AG10803 (cell line): ENCODE data around the gene TUBAL3.
A peak's percentile ranks its signal among the peaks of the same experiment; 100 is the strongest.

Experiments
- DNase-seq: peaks from one replicate; pipeline ENCODE4 v3.0.0; 2010; ENCODE audit warnings: low read depth
- H3K4me3 ChIP-seq: 2 replicates; pipeline ENCODE4 v1.5.1; 2011; ENCODE audit warnings: mild to moderate bottlenecking, low read length, control low read depth
- CTCF ChIP-seq: conservative IDR thresholded peaks from 2 replicates; pipeline ENCODE4 v1.5.1; 2011; ENCODE audit warnings: mild to moderate bottlenecking, low read length, control low read depth, inconsistent platforms

The TUBAL3 gene

GRCh38 chr10:5354068-5354467 is 50.6 kb downstream of the TUBAL3 start:
- TF ChIP-seq CTCF = no peak
- no peak for DNase-seq
- H3K4me3 ChIP-seq = no peak overlapping the region

GRCh38 chr10:5349362-5349761 is 55.3 kb downstream of the TUBAL3 start:
- TF ChIP-seq CTCF = no peak
- H3K4me3 ChIP-seq = no peak overlapping the region
- DNase-seq = no peak

DNA sequence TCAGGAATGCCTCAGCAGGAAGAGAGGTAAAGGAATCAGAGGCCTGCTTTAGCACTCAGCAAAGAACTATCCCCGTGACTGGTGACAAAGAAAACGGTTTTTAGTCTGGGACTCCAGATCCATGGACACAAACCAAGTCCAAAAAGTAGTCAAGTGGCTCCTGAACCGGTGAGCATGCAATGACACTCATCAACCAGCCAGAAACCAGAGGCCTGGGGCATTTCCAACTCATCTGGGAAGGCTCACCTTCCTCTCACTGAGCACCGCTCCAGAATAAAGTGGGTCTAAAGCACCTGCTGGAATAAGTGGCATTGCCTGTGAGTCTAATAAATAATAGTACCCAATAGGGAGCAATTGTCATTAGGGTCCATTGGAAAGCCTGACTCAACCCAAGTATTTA is 57.7 kb downstream of the TUBAL3 start:
- no peak for DNase-seq
- no peak for TF ChIP-seq CTCF
- H3K4me3 ChIP-seq = no peak overlapping the region

GRCh38 chr10:5344746-5345145 is 59.9 kb downstream of the TUBAL3 start:
- TF ChIP-seq CTCF = no peak
- DNase-seq = no peak
- H3K4me3 ChIP-seq = no peak overlapping the region

DNA sequence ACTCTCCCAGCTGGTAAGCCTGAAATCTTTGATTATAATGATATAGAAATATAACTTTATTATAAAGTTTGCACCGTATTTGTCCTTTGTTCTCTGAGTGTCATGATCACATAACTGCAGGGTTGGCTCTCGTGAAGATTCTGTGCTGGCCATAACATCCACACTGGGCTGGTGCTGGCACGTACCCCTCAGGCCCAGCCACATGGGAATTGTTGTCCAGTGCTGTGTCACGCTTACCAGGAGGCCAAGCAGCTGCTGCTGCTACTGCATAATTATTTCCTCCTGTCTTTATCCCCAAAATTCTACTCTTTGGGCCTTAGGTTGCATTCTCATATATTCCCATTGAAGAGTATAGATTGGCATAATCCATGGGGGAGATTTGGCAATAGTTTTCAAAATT is 60.6 kb downstream of the TUBAL3 start:
- TF ChIP-seq CTCF = no peak
- no peak overlapping the region for H3K4me3 ChIP-seq
- peak; percentile 1 for DNase-seq

DNA sequence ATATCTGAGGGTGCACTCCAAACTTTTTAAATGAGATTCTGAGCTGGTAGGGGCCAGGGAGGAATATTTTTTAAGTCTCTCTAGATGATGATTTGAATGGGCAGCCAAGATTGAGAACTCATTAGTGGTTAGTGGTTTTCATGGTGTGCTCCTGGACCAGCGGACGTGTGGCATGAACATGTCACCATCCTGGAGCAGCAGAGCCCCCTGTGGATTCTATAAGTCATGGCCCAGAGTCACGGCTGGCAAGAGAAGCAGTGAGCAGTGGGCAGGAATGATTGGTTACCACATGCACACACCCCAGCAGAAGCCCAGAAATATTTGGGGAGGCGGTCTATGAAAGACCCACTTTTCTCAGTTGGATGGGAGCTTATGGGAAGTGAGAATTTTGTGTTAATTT is 61.1 kb downstream of the TUBAL3 start:
- no peak overlapping the region for H3K4me3 ChIP-seq
- DNase-seq = no peak
- TF ChIP-seq CTCF = no peak
